A549 (cell line): ENCODE data around the gene FGF14. TPM values are rescaled to one million over a fixed set of nuclear protein-coding genes. Genes with fewer than 3 reads are reported as not detected.

Experiments used
- ATAC-seq, 2 experiments: fragments of 200-7000 bp in 1 of 2; fragments of >200 bp in 1 of 2; cut with Nextera tagmentation in 1 of 2; cut with Tn5 transposase in 1 of 2; 3 replicates each; pipeline versions ENCODE4 v1.8.0 to v1.9.1; 2018 to 2020; ENCODE audit warnings: mild to moderate bottlenecking in 1 of 2, moderate library complexity in 1 of 2
- CTCF ChIA-PET: fragments of 300-600 bp; sonication (Branson Sonifier 250); formaldehyde crosslinking; extraction: SDS; loops from one replicate; lab custom pipeline; 2021; ENCODE audit warnings: antibody characterized with exemption, inconsistent platforms; lab: Yijun Ruan, JAX
- POLR2A ChIA-PET: fragments of 350-600 bp; formaldehyde crosslinking; extraction: SDS; loops from one replicate; lab custom pipeline; 2021; ENCODE audit warnings: antibody characterized with exemption, inconsistent platforms; lab: Yijun Ruan, JAX
- DNase-seq, 2 experiments: peaks; one replicate each; pipeline versions ENCODE4 v3.0.0 to v3.0.0-alpha.2; 2011 to 2016; ENCODE audit warnings: low read depth in 1 of 2, low spot score in 1 of 2
- FAIRE-seq: peaks from 2 replicates; lab custom pipeline; 2011; peaks lifted over from hg19 to GRCh38; lab: Jason Lieb, UNC
- H3K27ac ChIP-seq, 2 experiments: fragments of >200 bp; sonication (Bioruptor Twin); formaldehyde crosslinking; 3 replicates each; pipeline ENCODE4 v1.5.1; 2016 to 2017
- H3K4me1 ChIP-seq: fragments of >200 bp; sonication (Bioruptor Twin); formaldehyde crosslinking; 3 replicates; pipeline ENCODE4 v1.6.1; 2016
- H3K4me2 ChIP-seq: fragments of >200 bp; sonication (Bioruptor Twin); formaldehyde crosslinking; 3 replicates; pipeline ENCODE4 v1.6.1; 2016
- H3K4me3 ChIP-seq: fragments of >200 bp; sonication (Bioruptor Twin); formaldehyde crosslinking; 3 replicates; pipeline ENCODE4 v1.5.1; 2016
- H3K9me3 ChIP-seq: fragments of >200 bp; sonication (Bioruptor Twin); formaldehyde crosslinking; 3 replicates; pipeline ENCODE4 v1.6.1; 2016
- CBX2 ChIP-seq: fragments of 200-600 bp; sonication (generic); IDR thresholded peaks from 2 replicates; pipeline ENCODE4 v1.6.1; 2016; ENCODE audit warnings: low read depth, mild to moderate bottlenecking, borderline replicate concordance
- EP300 ChIP-seq, 2 experiments: fragments of >200 bp; sonication (Bioruptor Twin); formaldehyde crosslinking; IDR thresholded peaks; 2 replicates in 1 of 2; 3 replicates in 1 of 2; pipeline ENCODE4 v1.6.1; 2016 to 2017
- HDAC2 ChIP-seq: fragments of 200-600 bp; sonication (generic); IDR thresholded peaks from 2 replicates; pipeline ENCODE4 v1.6.1; 2016
- HOXB5 ChIP-seq: fragments of 250-450 bp; sonication (Bioruptor Pico); IDR thresholded peaks from 2 replicates; pipeline ENCODE4 v1.5.0; 2020; ENCODE audit warnings: mild to moderate bottlenecking, moderate library complexity
- JUN ChIP-seq, 2 experiments: fragments of >200 bp; sonication (Bioruptor Twin); formaldehyde crosslinking; IDR thresholded peaks; 2 replicates in 1 of 2; 3 replicates in 1 of 2; pipeline ENCODE4 v1.6.1; 2016 to 2017
- JUNB ChIP-seq: fragments of >200 bp; sonication (Bioruptor Twin); formaldehyde crosslinking; IDR thresholded peaks from 2 replicates; pipeline ENCODE4 v1.6.1; 2016
- MAZ ChIP-seq: fragments of 150-350 bp; IDR thresholded peaks from 2 replicates; pipeline ENCODE4 v1.6.1; 2014; ENCODE audit warnings: antibody characterized with exemption, low read depth, low read length, borderline replicate concordance
- NFE2L2 ChIP-seq: fragments of 150-350 bp; conservative IDR thresholded peaks from 2 replicates; pipeline ENCODE4 v1.6.1; 2014; ENCODE audit warnings: low read length
- NPAS2 ChIP-seq: fragments of 250-450 bp; sonication (Bioruptor Pico); IDR thresholded peaks from 2 replicates; pipeline ENCODE4 v1.8.0; 2022; ENCODE audit warnings: mild to moderate bottlenecking, moderate library complexity, borderline replicate concordance
- NR3C1 ChIP-seq: fragments of >200 bp; sonication (Bioruptor Twin); formaldehyde crosslinking; IDR thresholded peaks from 3 replicates; pipeline ENCODE4 v1.6.1; 2017
- POLR2A ChIP-seq: IDR thresholded peaks from 2 replicates; pipeline ENCODE4 v1.6.1; 2012; ENCODE audit warnings: mild to moderate bottlenecking, low read length
- RAD21 ChIP-seq, 2 experiments: fragments of >200 bp in 1 of 2; sonication (Bioruptor Twin) in 1 of 2; formaldehyde crosslinking in 1 of 2; IDR thresholded peaks in 1 of 2; conservative IDR thresholded peaks in 1 of 2; 2 replicates in 1 of 2; 3 replicates in 1 of 2; pipeline ENCODE4 v1.6.1; 2012 to 2018; ENCODE audit warnings: inconsistent platforms in 1 of 2
- RNF2 ChIP-seq: fragments of 200-600 bp; sonication (generic); IDR thresholded peaks from 2 replicates; pipeline ENCODE4 v1.6.1; 2016; ENCODE audit warnings: low read depth, mild to moderate bottlenecking, antibody characterized with exemption, moderate library complexity, borderline replicate concordance
- TP53 ChIP-seq: fragments of 250-450 bp; sonication (Bioruptor Pico); IDR thresholded peaks from 2 replicates; pipeline ENCODE4 v1.5.0; 2021; ENCODE audit warnings: mild to moderate bottlenecking, moderate library complexity
- ZFP36 ChIP-seq: fragments of 450-650 bp; IDR thresholded peaks from 2 replicates; pipeline ENCODE4 v1.6.1; 2014; ENCODE audit warnings: borderline replicate concordance; ENCODE audit not compliant: partially characterized antibody
- WGBS: methylation state at CpG from one replicate; pipeline ENCODE4 v1.1.6; 2017; ENCODE audit errors: missing lambda C conversion rate; 5-methylcytosine and 5-hydroxymethylcytosine counted together
- polyA plus RNA-seq, 4 experiments: library from polyadenylated mRNA; depleted of rRNA in 3 of 4; stranded (reverse); fragments of >200 nt; fragmentation: RNase III in 1 of 4; extraction: RNeasy Plus Mini Kit Qiagen cat#74134 plus additional on column Dnase treatment in 1 of 4; gene quantifications; 2 replicates in 3 of 4; 3 replicates in 1 of 4; pipeline ENCODE4 v1.2.3, GENCODE V29; 2011 to 2017
- TF ChIP-seq, protein P1 (sequence below): IDR thresholded peaks from 2 replicates; pipeline ENCODE4 v1.6.1; 2012
- TF ChIP-seq, protein P2 (sequence below): fragments of 150-350 bp; IDR thresholded peaks from 2 replicates; pipeline ENCODE4 v1.6.1; 2014; ENCODE audit warnings: low read depth, mild to moderate bottlenecking, low read length
- TF ChIP-seq, protein P3 (sequence below): fragments of 250-450 bp; sonication (Bioruptor Pico); IDR thresholded peaks from 2 replicates; pipeline ENCODE4 v1.5.0; 2020; ENCODE audit warnings: low read depth, mild to moderate bottlenecking, moderate library complexity
- TF ChIP-seq, protein P4 (sequence below): fragments of >200 bp; sonication (Bioruptor Twin); formaldehyde crosslinking; IDR thresholded peaks from 3 replicates; pipeline ENCODE4 v1.5.1; 2016
- TF ChIP-seq, protein P5 (sequence below): fragments of >200 bp; sonication (Bioruptor Twin); formaldehyde crosslinking; IDR thresholded peaks from 2 replicates; pipeline ENCODE4 v1.6.1; 2016

Gene FGF14
- polyA plus RNA-seq, 2 of the 4 experiments (the other 2 are of a cell fraction), result not detected

DNA sequence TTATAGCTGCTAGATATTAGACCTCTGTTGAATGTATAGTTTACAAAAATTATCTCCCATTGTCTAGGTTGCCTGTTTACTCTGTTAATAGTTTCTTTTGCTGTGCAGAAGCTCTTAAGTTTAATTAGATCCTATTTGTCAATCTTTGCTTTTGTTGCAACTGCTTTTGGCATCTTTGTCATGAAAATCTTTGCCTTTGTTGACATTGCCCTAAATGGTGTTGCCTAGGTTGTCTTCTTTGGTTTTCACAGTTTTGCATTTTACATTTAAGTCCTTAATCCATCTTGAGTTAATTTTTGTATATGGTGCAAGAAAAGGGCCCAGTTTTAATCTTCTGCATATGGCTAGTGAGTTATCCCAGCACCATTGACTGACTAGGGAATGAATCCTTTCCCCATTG, 618.3 kb downstream of the FGF14 start (continued):
- TF ChIP-seq POLR2A (no peak), TP53 (CRISPR knock-in tag) (no peak), RNF2 (no peak)
- TF ChIP-seq, protein P1, sequence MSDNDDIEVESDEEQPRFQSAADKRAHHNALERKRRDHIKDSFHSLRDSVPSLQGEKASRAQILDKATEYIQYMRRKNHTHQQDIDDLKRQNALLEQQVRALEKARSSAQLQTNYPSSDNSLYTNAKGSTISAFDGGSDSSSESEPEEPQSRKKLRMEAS, result no peak

DNA sequence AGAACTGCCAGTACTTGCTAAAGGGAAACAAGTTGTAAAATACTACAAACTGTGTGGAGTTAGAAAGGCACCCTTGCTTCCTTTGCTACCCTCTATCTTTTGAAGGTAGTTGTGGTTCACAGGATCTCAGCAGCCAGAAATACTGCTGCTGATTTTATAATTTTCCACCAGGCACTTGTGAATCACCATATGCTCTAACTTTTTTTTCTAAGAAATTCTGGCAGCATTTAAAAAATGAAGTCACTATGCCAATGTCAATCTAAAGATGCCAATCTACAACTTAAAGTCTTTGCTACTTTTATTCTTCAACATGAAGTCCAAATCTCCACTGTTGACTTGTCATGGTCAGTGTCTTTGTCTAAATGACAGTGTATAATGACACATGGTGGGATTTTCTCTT, 621.6 kb downstream of the FGF14 start:
- Histone ChIP-seq H3K4me2 (no peak overlapping the region), H3K9me3 (no peaks in the 10 kb centered on the region), H3K27ac (no peak overlapping the region), H3K4me1 (no peaks in the 10 kb centered on the region), H3K4me3 (no peak overlapping the region)
- ATAC-seq (no peak), DNase-seq (no peak), FAIRE-seq (no peak)
- ChIA-PET CTCF (no interaction called here), POLR2A (no interaction called here)
- TF ChIP-seq NFE2L2, result no peak
- no peak for TF ChIP-seq ZFP36
- no peak for TF ChIP-seq NR3C1
- TF ChIP-seq, protein P2, sequence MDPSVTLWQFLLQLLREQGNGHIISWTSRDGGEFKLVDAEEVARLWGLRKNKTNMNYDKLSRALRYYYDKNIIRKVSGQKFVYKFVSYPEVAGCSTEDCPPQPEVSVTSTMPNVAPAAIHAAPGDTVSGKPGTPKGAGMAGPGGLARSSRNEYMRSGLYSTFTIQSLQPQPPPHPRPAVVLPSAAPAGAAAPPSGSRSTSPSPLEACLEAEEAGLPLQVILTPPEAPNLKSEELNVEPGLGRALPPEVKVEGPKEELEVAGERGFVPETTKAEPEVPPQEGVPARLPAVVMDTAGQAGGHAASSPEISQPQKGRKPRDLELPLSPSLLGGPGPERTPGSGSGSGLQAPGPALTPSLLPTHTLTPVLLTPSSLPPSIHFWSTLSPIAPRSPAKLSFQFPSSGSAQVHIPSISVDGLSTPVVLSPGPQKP, result no peak
- TF ChIP-seq JUN (IDR thresholded peaks at IDR 0.05), result no peak
- TF ChIP-seq RAD21 (conservative IDR thresholded peaks at IDR 0.05 in 1 of 2, IDR thresholded peaks at IDR 0.05 in 1 of 2), result no peak

DNA sequence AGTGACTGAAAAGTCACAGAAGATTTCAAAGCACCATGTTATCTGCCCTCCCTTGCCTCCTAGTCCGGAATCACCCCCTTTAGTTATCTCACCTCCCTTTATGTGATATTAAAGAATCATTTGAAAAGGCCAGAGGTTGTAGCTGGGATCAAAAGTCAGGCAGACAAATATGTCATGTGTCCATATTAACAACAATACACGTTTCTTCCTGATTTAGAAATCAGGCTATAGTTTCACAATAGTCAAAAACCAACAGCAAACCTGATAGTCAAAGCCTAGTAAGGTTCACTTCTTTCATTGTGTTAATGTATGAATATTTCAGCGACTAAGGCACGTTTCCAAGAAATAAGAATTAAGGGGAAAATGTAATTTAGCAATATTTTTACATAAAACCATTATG, 622.7 kb downstream of the FGF14 start:
- no peak overlapping the region for H3K4me3 ChIP-seq
- H3K4me2 ChIP-seq, result no peak overlapping the region
- DNase-seq, result no peak
- CTCF ChIA-PET, result no interaction called here
- WGBS, result 25% methylated on average over 4 of the region's 4 CpGs
- ATAC-seq, result no peak
- H3K4me1 ChIP-seq, result no peaks in the 10 kb centered on the region
- TF ChIP-seq, protein P3, sequence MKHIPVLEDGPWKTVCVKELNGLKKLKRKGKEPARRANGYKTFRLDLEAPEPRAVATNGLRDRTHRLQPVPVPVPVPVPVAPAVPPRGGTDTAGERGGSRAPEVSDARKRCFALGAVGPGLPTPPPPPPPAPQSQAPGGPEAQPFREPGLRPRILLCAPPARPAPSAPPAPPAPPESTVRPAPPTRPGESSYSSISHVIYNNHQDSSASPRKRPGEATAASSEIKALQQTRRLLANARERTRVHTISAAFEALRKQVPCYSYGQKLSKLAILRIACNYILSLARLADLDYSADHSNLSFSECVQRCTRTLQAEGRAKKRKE, result no peak
- TF ChIP-seq, protein P4, sequence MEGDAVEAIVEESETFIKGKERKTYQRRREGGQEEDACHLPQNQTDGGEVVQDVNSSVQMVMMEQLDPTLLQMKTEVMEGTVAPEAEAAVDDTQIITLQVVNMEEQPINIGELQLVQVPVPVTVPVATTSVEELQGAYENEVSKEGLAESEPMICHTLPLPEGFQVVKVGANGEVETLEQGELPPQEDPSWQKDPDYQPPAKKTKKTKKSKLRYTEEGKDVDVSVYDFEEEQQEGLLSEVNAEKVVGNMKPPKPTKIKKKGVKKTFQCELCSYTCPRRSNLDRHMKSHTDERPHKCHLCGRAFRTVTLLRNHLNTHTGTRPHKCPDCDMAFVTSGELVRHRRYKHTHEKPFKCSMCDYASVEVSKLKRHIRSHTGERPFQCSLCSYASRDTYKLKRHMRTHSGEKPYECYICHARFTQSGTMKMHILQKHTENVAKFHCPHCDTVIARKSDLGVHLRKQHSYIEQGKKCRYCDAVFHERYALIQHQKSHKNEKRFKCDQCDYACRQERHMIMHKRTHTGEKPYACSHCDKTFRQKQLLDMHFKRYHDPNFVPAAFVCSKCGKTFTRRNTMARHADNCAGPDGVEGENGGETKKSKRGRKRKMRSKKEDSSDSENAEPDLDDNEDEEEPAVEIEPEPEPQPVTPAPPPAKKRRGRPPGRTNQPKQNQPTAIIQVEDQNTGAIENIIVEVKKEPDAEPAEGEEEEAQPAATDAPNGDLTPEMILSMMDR, result no peak
- no peak for TF ChIP-seq NPAS2 (CRISPR knock-in tag)
- TF ChIP-seq, protein P5, sequence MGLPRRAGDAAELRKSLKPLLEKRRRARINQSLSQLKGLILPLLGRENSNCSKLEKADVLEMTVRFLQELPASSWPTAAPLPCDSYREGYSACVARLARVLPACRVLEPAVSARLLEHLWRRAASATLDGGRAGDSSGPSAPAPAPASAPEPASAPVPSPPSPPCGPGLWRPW, result no peak
- TF ChIP-seq MAZ, result no peak
- TF ChIP-seq CBX2, result no peak
- no peak for TF ChIP-seq HOXB5 (CRISPR knock-in tag)
- TF ChIP-seq RNF2, result no peak
- TF ChIP-seq EP300 (IDR thresholded peaks at IDR 0.05), result no peak
- TF ChIP-seq POLR2A, result no peak
- no peak for TF ChIP-seq HDAC2
- TF ChIP-seq JUNB, result no peak
- no peaks in the 10 kb centered on the region for H3K9me3 ChIP-seq
- POLR2A ChIA-PET, result no interaction called here
- no peak overlapping the region for H3K27ac ChIP-seq
- FAIRE-seq, result no peak
